Bronchus fibroblast of lung (primary cell): Measurements from ENCODE around the gene PPP1R11. TPM values are rescaled to one million over a fixed set of nuclear protein-coding genes. Genes with fewer than 3 reads are reported as not detected.

Experiments
- total RNA-seq: library from RNA; depleted of rRNA; stranded (reverse); fragments of >200 nt; gene quantifications from 2 replicates; pipeline ENCODE4 v1.2.3, GENCODE V29; 2015

Gene PPP1R11
- total RNA-seq = 36.4 and 40.7 TPM in 2 replicates

GRCh38 chr6:30066577-30067459, at the start of gene PPP1R11:
Gene PPP1R11 (plus strand): TSS chr6:30067198. CDS start chr6:30067411, 213 bp downstream.

GRCh38 chr6:30061092-30061857, 5.7 kb upstream of the PPP1R11 start, which contains the start of gene POLR1H:
Gene POLR1H (plus strand): TSS chr6:30061265. CDS start chr6:30061525, 260 bp downstream.

GRCh38 chr6:30075094-30075789, 8.2 kb downstream of the PPP1R11 start, which contains the start of gene RNF39:
Gene RNF39 (minus strand): TSS chr6:30075769. CDS start chr6:30075585, 184 bp downstream.

GRCh38 chr6:30113003-30113759, 46.2 kb downstream of the PPP1R11 start, which contains the start of gene TRIM31:
Gene TRIM31 (minus strand): TSS chr6:30113090. CDS start chr6:30112805, 285 bp downstream.

Other genes starting within 250 kb of the PPP1R11 start
- gene HLA-G, start 239.4 kb upstream of the PPP1R11 start, total RNA-seq = not detected in 2 replicates
- 133 and 140 TPM in 2 replicates for gene HLA-A, start 124.7 kb upstream of the PPP1R11 start, total RNA-seq
- 30.8 and 33.3 TPM in 2 replicates for gene POLR1H, start 5.9 kb upstream of the PPP1R11 start, total RNA-seq
- not detected in 2 replicates for gene RNF39, start 8.6 kb downstream of the PPP1R11 start, total RNA-seq
- not detected in 2 replicates for gene TRIM31, start 45.9 kb downstream of the PPP1R11 start, total RNA-seq
- gene TRIM40, start 68.9 kb downstream of the PPP1R11 start, total RNA-seq = not detected in 2 replicates
- not detected in 2 replicates for gene TRIM10, start 94.0 kb downstream of the PPP1R11 start, total RNA-seq
- gene TRIM15, start 96.3 kb downstream of the PPP1R11 start, total RNA-seq = not detected in 2 replicates
- 26.0 and 29.6 TPM in 2 replicates for gene TRIM26, start 146.2 kb downstream of the PPP1R11 start, total RNA-seq